ENCODE measurements around the gene FAM98C.

Gene FAM98C

GRCh38 chr19:38378866-38379265 lies 24.0 kb upstream of the FAM98C start:
- DNase-seq: no peak

- no peak for DNase-seq
Measured at GRCh38 chr19:38381138-38381537, 21.8 kb upstream of the FAM98C start.

GRCh38 chr19:38383184-38383583 lies 19.7 kb upstream of the FAM98C start:
- no peak for DNase-seq

GRCh38 chr19:38383743-38384142 lies 19.1 kb upstream of the FAM98C start:
- no peak for DNase-seq

GRCh38 chr19:38384209-38385027 lies 18.5 kb upstream of the FAM98C start:
- no peak for DNase-seq

DNA sequence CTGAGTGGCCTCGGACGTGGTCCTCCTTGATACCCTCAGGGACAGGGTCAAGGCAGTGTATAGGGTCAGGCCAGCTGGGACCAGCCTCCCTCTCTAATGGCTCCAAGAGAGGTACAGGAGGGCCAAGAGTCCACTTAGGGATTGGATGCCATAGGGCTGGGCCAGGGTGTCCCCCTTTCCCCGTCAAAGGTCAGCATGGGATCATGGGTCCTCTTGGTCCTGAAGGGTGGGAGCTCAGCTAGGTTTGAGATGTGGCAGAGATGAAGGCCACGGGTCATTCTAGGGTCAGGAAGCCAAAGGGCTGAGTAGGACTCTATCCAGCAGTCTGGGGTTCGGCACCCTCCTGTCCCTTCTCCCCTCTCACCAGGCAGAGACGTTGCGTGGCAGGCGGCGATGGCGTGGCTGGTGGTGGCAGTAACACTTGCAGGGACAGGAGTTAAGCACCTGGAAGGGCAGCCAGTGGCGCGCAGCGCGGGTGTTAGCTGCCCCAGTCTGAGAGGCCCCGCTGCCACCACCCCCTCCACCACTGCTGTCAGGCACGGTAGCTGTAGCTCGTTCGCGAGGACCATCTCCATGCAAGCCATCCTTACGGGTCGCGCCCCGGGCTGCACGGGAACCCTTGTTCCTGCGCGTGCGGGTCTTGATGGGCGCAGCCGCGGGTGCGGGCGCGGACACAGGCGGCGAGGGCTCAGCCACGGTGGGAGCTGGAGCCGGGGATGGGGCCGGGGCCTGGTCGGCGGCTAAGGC lies 17.7 kb upstream of the FAM98C start:
- DNase-seq: no peak

GRCh38 chr19:38385804-38386257 lies 17.1 kb upstream of the FAM98C start:
- DNase-seq: no peak

GRCh38 chr19:38386300-38386970 lies 16.5 kb upstream of the FAM98C start:
- DNase-seq: no peak

DNA sequence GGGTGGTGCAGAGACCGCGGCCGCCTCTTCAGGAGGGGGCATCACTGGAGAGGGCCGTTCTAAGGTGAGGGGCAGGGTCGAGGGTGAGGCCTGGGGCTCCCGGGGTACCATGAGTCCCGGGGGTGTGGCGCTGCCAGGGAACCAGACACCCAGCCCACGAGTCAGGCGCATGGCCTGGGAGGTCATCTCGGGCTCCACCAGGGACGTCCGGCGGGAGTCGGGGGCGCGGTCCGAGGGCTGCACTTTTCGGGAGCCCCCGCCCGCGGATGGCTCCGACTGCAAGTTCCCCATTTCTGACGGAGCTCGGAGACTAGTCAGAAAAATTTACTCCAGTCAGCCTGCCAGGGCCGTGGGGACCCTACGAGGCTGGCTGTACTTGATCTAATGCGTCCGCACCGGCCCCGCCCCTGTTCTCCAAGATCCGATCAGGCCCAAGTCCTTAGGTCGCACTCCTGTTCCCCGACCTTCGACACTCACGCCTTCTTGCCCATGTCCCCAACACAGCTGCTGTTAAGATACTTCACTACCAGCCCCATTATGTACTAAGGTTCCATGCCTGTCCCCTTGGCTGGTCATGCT lies 15.8 kb upstream of the FAM98C start:
- no peak for DNase-seq

DNA sequence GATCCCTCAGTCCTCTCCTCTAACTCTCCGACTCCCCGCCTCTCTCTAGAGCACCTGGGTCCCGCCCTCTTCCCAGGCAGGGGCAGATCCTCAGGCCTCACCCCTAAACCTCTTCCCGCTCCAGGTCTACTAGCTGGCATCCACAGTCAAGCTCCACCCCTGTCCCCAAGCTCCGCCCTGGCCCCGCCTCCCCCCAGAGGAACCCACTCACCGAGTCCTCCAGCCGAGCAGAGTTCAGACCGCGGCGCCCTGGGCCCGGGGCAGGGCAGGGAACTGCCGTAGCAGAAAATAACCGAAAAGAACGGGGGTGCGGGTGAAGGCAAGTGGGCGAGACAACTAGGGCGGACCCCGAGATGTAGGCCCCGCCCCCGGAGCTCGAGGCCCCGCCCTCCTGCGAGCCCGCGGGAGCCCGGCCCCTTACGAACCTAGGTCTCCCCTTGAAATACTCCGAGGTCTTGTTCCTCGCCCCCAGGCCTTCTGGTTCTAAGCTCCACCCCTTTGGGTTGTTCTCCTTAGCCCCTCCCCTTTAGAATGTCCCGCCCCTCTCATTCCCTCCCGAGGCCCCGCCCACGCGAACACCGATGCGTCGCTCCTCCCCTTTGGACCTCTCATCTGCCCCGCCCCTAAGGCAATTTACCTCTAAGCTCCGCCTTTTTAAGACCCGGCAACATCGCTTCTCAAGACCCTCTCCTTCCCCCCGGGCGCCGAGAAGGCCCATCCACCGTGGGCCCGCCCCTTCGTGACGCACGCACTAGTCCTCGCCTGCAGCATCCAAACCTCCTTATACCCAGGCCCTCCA lies 15.1 kb upstream of the FAM98C start, which contains the start of gene GGN:
Gene GGN (minus strand): TSS at position 485 of the 799 bp plus-strand sequence. CDS start 773 bp downstream, outside the sequence.
- DNase-seq: peak; percentile 95

DNA sequence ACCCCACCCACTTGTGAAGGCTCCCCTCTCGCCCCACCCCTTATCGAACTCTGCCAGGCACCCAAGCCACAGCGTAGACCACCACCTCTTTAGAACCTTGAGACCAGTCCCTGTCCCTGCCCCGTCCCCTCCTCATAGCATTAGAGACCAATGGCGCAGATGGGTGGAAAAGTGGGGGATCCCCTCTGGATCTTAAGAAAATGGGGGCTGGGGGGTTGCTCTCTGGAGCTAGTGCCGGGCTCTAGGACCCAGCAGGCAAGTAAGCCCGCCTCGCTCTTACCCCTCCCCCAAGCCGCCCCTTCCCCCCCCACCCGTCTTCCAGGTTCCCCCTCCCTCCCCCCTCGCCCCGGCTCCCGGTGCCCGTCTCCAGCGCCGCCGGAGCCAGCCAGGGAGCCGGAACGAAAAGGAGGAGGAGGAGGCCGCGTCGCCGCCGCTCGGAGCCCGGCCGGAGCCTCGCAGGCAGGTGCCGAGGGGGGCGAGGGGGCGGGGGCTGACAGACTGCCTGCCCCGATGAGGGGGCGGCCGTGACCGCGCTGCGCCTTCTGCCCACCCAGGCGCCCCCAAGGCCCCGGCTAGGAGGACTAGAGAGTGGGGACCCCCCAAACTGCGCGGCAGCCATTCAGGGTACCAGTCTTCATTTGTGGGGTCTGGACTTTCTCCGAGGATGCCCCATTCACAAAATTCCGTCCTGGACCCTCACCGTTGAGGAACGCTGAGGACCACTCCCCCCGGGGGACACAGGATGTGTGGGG lies 14.4 kb upstream of the FAM98C start, which contains the start of gene SPRED3:
Gene SPRED3 (plus strand): TSS at position 349 of the 752 bp plus-strand sequence. CDS start 1,606 bp downstream, outside the sequence.
- peak; percentile 86 for DNase-seq

- peak; percentile 38 for DNase-seq
Measured at GRCh38 chr19:38389101-38389925, 13.6 kb upstream of the FAM98C start.

DNA sequence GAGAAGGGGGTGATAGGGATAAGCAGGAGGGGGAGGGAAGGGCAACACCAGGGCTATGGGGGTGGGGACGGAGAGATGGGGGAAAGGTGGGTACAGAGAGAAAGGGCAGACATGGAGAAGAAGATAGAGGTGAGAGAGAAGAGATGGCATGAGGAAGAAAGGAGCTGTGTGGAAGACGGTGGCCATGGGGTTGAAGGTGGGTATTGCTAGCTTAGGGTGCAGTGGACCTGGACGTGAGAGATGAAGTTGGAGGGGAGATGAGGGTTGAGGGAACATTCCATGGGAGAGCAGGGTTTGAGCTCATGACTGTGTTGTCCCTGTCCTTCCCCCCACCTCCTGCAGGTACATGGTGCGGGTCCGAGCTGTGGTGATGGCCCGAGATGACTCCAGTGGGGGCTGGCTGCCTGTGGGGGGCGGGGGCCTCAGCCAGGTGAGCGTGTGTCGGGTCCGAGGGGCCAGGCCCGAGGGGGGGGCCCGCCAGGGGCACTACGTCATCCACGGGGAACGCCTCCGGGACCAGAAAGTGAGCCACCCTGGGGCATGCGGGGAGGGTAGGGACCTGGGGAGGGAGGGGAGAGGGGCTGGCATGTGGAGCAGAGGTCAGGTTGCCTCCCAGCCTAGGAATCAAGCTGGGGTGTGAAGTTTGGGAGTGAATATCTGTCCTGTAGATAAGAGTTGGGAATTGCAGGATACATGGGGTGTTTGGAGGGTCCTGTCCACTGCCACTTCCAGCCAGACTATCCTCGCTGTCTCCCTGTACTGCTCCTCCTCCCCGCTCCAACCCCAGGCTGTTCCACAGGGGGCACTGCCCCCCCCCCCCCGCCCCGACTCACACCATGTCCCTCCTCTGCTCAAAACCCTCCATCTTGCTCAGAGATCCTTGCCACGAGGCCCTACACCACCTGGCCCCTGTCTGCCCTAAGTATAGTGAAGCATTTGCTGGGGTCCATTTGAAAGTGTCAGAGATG lies 12.7 kb upstream of the FAM98C start:
- DNase-seq: no peak

DNA sequence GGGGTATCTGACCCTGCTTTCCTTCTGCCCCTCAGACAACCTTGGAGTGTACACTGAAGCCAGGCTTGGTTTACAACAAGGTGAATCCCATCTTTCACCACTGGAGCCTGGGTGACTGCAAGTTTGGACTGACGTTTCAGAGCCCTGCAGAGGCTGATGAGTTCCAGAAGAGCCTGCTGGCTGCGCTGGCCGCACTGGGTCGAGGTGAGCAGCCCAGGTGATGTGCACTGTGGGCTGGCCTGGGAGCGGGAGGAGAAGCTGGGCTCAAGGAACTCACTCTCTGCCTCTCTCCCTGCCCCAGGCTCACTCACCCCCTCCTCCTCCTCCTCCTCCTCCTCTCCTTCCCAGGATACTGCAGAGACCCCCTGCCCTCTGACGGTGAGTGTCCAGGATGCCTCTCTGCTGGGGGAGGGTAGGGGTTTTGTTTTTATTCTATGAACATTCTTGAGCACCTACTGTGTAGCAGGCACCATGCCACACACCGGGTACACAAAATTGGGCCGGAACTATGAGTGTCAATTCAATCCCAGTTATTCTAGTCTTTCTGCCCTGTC lies 10.9 kb upstream of the FAM98C start:
- DNase-seq: no peak

GRCh38 chr19:38392707-38393308 lies 10.1 kb upstream of the FAM98C start:
- no peak for DNase-seq

- peak; percentile 81 for DNase-seq
Measured at GRCh38 chr19:38394488-38394887, 8.4 kb upstream of the FAM98C start.

- peak; percentile 39 for DNase-seq
Measured at GRCh38 chr19:38395381-38396114, 7.3 kb upstream of the FAM98C start.

GRCh38 chr19:38399081-38399480 lies 3.8 kb upstream of the FAM98C start:
- DNase-seq: no peak

All from NCI-H146 (cell line).